ENCODE results near the gene RCCD1. TPM values are rescaled to one million over a fixed set of nuclear protein-coding genes. Genes with fewer than 3 reads are reported as not detected.

The RCCD1 gene
- total and polyA plus RNA-seq, 4 donors = 3.6 to 13.3 (median 4.3) TPM

DNA sequence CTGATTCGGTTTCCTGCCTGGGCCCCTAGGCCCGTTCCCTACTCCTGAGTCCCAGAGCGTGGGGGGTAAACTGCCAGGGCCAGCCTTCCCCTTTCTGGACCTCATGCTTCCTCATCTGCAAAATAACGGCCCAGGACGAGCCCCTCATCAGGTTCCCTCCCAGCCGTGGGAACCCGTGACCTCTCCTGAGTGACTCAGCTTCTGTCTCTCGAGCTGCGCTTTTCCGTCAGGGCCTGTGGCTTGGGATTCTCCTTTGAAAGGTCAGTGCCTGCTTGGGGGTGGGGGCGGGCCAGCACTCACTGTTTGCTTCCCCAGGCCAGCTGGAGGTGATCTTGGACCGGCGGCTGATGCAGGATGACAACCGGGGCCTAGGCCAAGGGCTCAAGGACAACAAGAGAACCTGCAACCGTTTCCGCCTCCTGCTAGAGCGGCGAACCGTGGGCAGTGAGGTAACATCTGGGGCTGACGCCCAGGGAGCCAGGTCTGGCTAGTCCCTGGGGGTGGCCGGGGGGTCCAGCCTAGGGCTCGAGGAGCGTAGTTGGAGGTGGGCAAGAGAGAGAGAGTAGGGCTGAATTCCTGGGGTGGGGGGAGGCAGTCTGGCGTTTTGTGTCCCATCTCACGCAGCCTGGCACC, 38.8 kb upstream of the RCCD1 start:
- Histone ChIP-seq H3K27ac (ENCODE audit: low read depth in 1 of 2, low read length in 2 of 2) (peak overlapping the region; percentile 15 to 40), H3K4me1 (ENCODE audit: control insufficient read depth in 4 of 4, insufficient read depth in 4 of 4, low read length in 3 of 4) (no peaks in the 10 kb centered on the region), H3K4me3 (ENCODE audit: low read depth in 1 of 3, low read length in 3 of 3) (no peak overlapping the region), H3K9me3 (ENCODE audit: control insufficient read depth in 4 of 4, low read length in 3 of 4) (no peaks in the 10 kb centered on the region), H3K9ac (ENCODE audit: low read depth in 1 of 2, low read length in 2 of 2) (no peak overlapping the region), H3K36me3 (ENCODE audit: control insufficient read depth in 4 of 4, insufficient read depth in 3 of 4, low read depth in 1 of 4, low read length in 3 of 4) (peaks cover 21 to 95% (median 72%) of the 10 kb centered on the region in 4 donors), H3K27me3 (ENCODE audit: control insufficient read depth in 4 of 4, insufficient read depth in 4 of 4, low read length in 3 of 4) (no peaks in the 10 kb centered on the region)
- 52% methylated on average over 25 of the region's 25 CpGs for WGBS
- peak; percentile 52 to 53 for TF ChIP-seq EGR1 (IDR thresholded peaks at IDR 0.05; ENCODE audit: low read depth in 2 of 2)
- TF ChIP-seq, protein P1, sequence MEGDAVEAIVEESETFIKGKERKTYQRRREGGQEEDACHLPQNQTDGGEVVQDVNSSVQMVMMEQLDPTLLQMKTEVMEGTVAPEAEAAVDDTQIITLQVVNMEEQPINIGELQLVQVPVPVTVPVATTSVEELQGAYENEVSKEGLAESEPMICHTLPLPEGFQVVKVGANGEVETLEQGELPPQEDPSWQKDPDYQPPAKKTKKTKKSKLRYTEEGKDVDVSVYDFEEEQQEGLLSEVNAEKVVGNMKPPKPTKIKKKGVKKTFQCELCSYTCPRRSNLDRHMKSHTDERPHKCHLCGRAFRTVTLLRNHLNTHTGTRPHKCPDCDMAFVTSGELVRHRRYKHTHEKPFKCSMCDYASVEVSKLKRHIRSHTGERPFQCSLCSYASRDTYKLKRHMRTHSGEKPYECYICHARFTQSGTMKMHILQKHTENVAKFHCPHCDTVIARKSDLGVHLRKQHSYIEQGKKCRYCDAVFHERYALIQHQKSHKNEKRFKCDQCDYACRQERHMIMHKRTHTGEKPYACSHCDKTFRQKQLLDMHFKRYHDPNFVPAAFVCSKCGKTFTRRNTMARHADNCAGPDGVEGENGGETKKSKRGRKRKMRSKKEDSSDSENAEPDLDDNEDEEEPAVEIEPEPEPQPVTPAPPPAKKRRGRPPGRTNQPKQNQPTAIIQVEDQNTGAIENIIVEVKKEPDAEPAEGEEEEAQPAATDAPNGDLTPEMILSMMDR (IDR thresholded peaks at IDR 0.05; ENCODE audit: low read depth, low read length, missing input control) = no peak
- TF ChIP-seq NR2F2 (IDR thresholded peaks at IDR 0.05) = no peak
- peak; percentile 86 for TF ChIP-seq SP1 (IDR thresholded peaks at IDR 0.05)
- TF ChIP-seq YY1 (IDR thresholded peaks at IDR 0.05) = no peak
- TF ChIP-seq, protein P2, sequence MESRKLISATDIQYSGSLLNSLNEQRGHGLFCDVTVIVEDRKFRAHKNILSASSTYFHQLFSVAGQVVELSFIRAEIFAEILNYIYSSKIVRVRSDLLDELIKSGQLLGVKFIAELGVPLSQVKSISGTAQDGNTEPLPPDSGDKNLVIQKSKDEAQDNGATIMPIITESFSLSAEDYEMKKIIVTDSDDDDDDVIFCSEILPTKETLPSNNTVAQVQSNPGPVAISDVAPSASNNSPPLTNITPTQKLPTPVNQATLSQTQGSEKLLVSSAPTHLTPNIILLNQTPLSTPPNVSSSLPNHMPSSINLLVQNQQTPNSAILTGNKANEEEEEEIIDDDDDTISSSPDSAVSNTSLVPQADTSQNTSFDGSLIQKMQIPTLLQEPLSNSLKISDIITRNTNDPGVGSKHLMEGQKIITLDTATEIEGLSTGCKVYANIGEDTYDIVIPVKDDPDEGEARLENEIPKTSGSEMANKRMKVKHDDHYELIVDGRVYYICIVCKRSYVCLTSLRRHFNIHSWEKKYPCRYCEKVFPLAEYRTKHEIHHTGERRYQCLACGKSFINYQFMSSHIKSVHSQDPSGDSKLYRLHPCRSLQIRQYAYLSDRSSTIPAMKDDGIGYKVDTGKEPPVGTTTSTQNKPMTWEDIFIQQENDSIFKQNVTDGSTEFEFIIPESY (IDR thresholded peaks at IDR 0.05) = no peak
- TF ChIP-seq HNF4A (conservative IDR thresholded peaks at IDR 0.05) = peak; percentile 76 to 86
- TF ChIP-seq, protein P3, sequence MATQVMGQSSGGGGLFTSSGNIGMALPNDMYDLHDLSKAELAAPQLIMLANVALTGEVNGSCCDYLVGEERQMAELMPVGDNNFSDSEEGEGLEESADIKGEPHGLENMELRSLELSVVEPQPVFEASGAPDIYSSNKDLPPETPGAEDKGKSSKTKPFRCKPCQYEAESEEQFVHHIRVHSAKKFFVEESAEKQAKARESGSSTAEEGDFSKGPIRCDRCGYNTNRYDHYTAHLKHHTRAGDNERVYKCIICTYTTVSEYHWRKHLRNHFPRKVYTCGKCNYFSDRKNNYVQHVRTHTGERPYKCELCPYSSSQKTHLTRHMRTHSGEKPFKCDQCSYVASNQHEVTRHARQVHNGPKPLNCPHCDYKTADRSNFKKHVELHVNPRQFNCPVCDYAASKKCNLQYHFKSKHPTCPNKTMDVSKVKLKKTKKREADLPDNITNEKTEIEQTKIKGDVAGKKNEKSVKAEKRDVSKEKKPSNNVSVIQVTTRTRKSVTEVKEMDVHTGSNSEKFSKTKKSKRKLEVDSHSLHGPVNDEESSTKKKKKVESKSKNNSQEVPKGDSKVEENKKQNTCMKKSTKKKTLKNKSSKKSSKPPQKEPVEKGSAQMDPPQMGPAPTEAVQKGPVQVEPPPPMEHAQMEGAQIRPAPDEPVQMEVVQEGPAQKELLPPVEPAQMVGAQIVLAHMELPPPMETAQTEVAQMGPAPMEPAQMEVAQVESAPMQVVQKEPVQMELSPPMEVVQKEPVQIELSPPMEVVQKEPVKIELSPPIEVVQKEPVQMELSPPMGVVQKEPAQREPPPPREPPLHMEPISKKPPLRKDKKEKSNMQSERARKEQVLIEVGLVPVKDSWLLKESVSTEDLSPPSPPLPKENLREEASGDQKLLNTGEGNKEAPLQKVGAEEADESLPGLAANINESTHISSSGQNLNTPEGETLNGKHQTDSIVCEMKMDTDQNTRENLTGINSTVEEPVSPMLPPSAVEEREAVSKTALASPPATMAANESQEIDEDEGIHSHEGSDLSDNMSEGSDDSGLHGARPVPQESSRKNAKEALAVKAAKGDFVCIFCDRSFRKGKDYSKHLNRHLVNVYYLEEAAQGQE (IDR thresholded peaks at IDR 0.05) = no peak
- TF ChIP-seq HNF4G (IDR thresholded peaks at IDR 0.05) = no peak
- TF ChIP-seq GABPA (IDR thresholded peaks at IDR 0.05 in 1 of 2, conservative IDR thresholded peaks at IDR 0.05 in 1 of 2) = peak in 1 of 2 donors; percentile 67
- no peak for TF ChIP-seq JUND (IDR thresholded peaks at IDR 0.05)
- TF ChIP-seq FOXA2 (IDR thresholded peaks at IDR 0.05) = no peak
- TF ChIP-seq RAD21 (IDR thresholded peaks at IDR 0.05) = peak in 1 of 2 donors; percentile 43
- TF ChIP-seq TAF1 (conservative IDR thresholded peaks at IDR 0.05) = no peak
- peak; percentile 20 for TF ChIP-seq FOXA1 (IDR thresholded peaks at IDR 0.05)
- TF ChIP-seq RXRA (IDR thresholded peaks at IDR 0.05) = peak; percentile 77 to 85
- TF ChIP-seq, protein P4, sequence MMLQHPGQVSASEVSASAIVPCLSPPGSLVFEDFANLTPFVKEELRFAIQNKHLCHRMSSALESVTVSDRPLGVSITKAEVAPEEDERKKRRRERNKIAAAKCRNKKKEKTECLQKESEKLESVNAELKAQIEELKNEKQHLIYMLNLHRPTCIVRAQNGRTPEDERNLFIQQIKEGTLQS (IDR thresholded peaks at IDR 0.05) = no peak
- TF ChIP-seq, protein P5, sequence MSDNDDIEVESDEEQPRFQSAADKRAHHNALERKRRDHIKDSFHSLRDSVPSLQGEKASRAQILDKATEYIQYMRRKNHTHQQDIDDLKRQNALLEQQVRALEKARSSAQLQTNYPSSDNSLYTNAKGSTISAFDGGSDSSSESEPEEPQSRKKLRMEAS (IDR thresholded peaks at IDR 0.05) = no peak
- no peak for DNase-seq (ENCODE audit: low spot score)
